Activated T-cell treated with anti-CD3 and anti-CD28 coated beads for 1 hour (primary cell): ENCODE results near the gene RAB4B.
"Not testable (repeated sequence)": the region's sequence is repeated elsewhere in the genome, so short reads cannot be mapped to it uniquely, and the experiment has no call there.

Experiments used
- DNase-seq: peaks from one replicate; pipeline ENCODE4 v3.0.0-alpha.2; 2020; ENCODE audit warnings: low read depth

RAB4B gene

GRCh38 chr19:40822704-40823553 lies 44.9 kb downstream of the RAB4B start:
- not testable (repeated sequence) for DNase-seq

- not testable (repeated sequence) for DNase-seq
Observed at GRCh38 chr19:40824916-40825315, 46.9 kb downstream of the RAB4B start.

- DNase-seq, result not testable (repeated sequence)
Observed at GRCh38 chr19:40825460-40826095, 47.5 kb downstream of the RAB4B start.

GRCh38 chr19:40826312-40826698 lies 48.3 kb downstream of the RAB4B start:
- DNase-seq, result not testable (repeated sequence)

GRCh38 chr19:40826699-40827385 lies 48.8 kb downstream of the RAB4B start:
- not testable (repeated sequence) for DNase-seq

- DNase-seq, result no peak
Observed at GRCh38 chr19:40827386-40828247, 49.6 kb downstream of the RAB4B start.

GRCh38 chr19:40829205-40829604 lies 51.2 kb downstream of the RAB4B start:
- no peak for DNase-seq

GRCh38 chr19:40830741-40831140 lies 52.7 kb downstream of the RAB4B start:
- not testable (repeated sequence) for DNase-seq

- DNase-seq, result no peak
Observed at GRCh38 chr19:40831502-40832430, 53.7 kb downstream of the RAB4B start.

GRCh38 chr19:40832431-40832790 lies 54.4 kb downstream of the RAB4B start:
- not testable (repeated sequence) for DNase-seq

GRCh38 chr19:40833728-40834533 lies 55.9 kb downstream of the RAB4B start:
- not testable (repeated sequence) for DNase-seq

- no peak for DNase-seq
Observed at GRCh38 chr19:40836754-40837429, 58.8 kb downstream of the RAB4B start.

- not testable (repeated sequence) for DNase-seq
Observed at GRCh38 chr19:40838477-40838876, 60.4 kb downstream of the RAB4B start.

GRCh38 chr19:40842012-40842411 lies 64.0 kb downstream of the RAB4B start:
- DNase-seq, result not testable (repeated sequence)

GRCh38 chr19:40842997-40843652 lies 65.1 kb downstream of the RAB4B start:
- DNase-seq, result not testable (repeated sequence)

- peak; percentile 64 for DNase-seq
Observed at GRCh38 chr19:40843653-40844052, 65.6 kb downstream of the RAB4B start.
